GM19468 (cell line): ENCODE measurements around the gene MCC.
"Not testable (repeated sequence)": the region's sequence is repeated elsewhere in the genome, so short reads cannot be mapped to it uniquely, and the experiment has no call there.

ENCODE experiments used
- ATAC-seq: cut with Tn5 transposase; IDR thresholded peaks from one replicate; pipeline ENCODE4 v1.9.1; 2021; ENCODE audit warnings: mild to moderate bottlenecking, moderate library complexity, moderate number of reproducible peaks; ENCODE audit not compliant: unreplicated experiment; ENCODE audit errors: extremely low read depth

The MCC gene

DNA sequence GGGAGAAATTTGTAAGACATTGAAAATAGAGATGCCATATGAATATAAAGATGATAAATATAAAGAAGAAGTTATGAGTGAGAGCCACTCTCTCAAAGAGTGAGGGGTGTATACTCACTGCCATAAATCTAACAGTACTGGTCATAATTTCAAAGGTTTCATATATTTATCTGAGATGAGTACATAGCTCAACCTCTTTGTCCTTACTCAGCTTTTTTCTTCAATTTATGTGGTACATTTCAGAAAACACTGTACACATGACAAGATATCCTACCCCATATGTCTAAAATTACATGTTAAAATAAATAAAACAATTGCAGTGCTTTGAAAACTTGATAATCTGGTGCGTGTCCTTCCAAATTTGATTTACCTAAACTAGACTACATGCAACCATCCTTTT, 5.2 kb upstream of the MCC start:
- no peak for ATAC-seq

DNA sequence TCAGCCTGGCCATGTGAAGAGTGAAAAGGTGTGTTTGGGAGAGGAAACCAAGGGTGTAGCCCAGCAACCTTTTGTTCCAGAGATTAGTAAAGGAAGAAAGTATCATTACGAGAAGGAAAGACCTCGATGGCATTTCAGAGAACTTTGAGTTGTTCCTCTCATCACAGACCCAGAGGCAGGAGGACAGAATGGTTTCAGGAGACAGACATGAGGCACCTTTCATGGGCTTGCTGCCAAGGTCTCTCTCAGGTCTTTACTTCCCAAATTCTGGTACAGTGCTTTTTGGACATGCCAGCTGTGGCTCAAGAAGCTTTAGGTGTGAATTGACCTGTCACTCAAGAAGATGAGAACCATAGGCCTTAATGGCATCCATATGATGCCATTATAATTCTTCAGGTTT, 2.8 kb upstream of the MCC start:
- no peak for ATAC-seq

DNA sequence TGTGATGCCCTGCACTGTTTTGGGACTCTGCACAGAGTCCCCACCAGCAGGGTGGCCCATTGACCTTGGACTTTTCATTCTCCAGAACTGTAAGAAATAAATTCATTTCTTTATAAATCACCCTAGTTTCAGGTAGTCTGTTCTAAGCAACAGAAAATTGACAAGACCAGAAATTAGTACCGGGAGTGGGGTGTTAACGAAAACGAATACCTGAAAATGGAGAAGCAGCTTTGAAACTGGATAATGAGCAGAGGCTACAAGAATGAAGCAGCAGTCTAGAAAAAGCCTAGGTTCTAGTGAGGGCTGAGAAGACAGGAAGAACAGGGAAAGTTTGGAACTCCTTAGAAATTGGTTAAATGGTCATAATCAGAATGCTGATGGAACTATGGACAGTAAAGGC, 2.1 kb upstream of the MCC start:
- ATAC-seq = no peak

DNA sequence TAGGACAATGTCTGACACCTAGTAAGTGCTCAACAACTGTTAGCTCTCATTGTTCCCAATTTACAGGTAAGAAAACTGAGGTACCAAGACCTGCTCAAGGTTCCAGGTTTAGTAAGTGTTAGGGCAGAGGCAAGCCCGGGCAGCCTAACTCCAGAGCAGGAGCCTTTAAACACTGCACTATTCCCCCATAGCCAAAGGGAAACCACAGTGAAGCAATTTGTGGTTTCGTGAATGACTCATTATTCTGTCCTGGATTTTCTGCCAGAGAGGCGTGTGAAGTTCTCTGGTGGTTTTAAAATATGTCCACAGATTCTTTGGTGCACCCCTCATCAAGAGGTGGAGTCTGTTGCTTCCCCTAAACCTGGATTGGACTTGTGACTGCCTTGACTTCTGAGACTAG, 1.0 kb upstream of the MCC start:
- no peak for ATAC-seq

- ATAC-seq = no peak
Observed at GRCh38 chr5:113488645-113489184, 462 bp upstream of the MCC start.

GRCh38 chr5:113487416-113487780, 855 bp downstream of the MCC start:
- no peak for ATAC-seq

GRCh38 chr5:113480243-113480642, 8.0 kb downstream of the MCC start:
- no peak for ATAC-seq

GRCh38 chr5:113478691-113479090, 9.6 kb downstream of the MCC start:
- no peak for ATAC-seq

DNA sequence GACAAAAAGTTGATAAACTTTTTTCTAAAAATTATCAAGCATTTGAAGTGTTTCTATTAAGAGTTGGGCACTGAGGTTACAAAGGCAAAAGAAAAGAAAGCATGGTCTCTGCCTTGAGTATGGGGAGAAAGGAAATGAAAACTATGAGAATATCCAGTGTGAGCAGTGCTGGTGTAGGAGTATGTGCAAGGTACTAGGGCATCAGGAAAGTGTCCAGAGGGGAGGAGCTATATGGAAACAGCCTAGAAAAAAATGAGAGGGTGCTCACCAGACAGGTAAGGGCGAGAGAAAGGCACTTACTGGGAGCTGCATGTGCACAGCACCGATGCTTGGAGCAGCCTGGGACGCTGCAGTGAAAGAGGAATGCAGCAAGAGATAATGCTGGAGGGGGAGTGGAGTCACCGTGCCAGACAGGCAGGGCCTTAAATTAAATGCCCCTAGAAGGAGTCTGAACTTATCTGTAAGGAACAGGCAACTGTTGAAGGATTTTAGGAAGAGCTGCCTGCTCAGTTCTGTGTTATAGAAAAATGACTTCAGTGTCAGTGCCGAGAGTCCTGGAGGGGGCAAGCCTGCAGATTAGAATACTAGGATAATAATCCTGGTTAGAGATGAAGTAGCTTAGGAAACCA, 14.0 kb downstream of the MCC start:
- ATAC-seq = no peak

DNA sequence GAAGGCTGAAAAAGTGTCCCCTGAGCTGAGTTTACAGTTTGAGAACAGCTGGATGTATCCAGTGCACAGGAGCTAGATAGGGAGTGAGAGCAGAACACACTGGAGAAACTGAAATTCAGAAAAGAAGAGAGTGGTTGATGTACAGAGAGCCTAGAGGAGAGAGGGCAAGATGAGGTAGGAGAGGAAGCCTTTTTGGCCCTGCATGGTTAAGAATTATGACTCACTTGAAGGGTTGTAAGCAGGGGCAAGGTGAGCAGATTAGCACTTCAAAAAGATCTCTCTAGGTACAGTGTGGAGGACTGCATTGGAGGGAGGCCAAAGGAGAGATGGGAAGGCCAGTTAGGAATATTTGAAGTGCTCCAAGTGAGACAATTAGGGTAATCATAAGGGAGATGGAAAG, 25.2 kb downstream of the MCC start:
- no peak for ATAC-seq

DNA sequence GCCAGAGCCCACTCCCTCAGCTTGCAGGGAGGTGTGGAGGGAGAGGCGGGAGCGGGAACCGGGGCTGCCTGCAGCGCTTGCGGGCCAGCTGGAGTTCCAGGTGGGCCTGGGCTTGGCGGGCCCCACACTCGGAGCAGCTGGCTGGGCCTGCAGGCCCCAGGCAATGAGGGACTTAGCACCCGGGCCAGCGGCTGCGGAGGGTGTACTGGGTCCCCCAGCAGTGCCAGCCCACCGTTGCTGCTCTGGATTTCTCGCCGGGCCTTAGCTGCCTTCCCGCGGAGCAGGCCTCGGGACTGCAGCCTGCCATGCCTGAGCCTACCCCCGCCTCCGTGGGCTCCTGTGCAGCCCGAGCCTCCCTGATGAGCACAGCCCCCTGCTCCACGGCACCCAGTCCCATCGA, 31.1 kb downstream of the MCC start:
- ATAC-seq = not testable (repeated sequence)

DNA sequence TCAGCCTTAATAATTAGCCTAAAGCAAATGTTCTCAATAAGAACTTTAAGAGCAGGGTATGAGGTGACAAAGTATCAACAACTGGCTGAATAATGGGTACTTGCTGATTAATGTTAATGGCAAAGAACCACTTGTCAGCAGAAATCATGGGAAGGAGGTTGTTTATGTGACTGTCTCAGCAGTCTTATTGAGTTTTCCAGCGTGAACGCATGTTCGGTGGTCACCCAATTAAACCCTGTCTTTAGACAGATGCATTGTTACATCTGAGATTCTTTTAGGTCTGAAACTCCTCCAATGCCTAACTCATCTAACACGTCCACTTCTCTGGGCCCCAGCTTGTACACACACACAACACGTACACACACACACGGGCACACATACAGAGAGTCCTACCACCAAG, 35.3 kb downstream of the MCC start:
- ATAC-seq = no peak

- ATAC-seq = no peak
Observed at GRCh38 chr5:113451797-113452196, 36.5 kb downstream of the MCC start.

GRCh38 chr5:113450929-113451328, 37.3 kb downstream of the MCC start:
- ATAC-seq = no peak

DNA sequence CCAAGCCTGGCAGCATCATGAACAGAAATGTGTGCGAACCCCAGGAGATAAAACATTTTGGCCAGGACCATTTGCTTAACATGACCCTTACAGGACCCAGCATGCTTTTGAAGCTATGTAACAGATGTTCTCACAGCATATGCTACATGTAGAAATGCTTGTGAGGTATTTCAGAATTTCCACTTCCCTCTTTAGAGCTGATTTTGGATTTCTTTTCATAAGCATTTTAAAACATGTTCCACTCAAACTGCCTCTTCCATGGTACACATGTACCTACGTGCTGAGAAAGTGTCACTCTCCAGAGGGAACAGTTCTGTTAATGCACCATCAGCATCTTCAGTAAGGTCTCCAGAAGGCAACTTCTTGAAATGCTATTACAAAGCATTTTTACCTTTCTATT, 37.8 kb downstream of the MCC start:
- no peak for ATAC-seq

GRCh38 chr5:113448252-113448651, 40.0 kb downstream of the MCC start:
- ATAC-seq = no peak

- ATAC-seq = no peak
Observed at GRCh38 chr5:113447498-113448050, 40.7 kb downstream of the MCC start.

GRCh38 chr5:113446358-113446927, 41.8 kb downstream of the MCC start:
- ATAC-seq = no peak

DNA sequence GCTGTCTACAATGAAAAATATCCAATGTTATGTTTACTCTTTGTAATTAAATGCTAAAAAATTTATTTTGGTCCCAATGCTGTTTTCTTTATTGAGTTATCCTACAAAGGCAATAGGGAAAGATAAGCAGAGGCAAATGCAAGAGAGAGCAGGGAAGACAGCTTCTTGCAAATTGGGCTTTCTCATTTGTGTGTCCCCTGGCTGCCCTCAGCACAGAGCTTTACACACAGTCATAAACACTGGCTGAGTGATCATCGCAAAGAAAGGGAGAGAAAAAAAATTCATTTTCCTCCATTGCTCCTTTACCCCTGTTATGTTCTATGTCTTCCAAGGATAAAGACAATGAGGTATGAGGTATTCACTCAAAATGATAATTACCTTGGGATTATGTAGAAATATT, 51.1 kb downstream of the MCC start:
- ATAC-seq = no peak

DNA sequence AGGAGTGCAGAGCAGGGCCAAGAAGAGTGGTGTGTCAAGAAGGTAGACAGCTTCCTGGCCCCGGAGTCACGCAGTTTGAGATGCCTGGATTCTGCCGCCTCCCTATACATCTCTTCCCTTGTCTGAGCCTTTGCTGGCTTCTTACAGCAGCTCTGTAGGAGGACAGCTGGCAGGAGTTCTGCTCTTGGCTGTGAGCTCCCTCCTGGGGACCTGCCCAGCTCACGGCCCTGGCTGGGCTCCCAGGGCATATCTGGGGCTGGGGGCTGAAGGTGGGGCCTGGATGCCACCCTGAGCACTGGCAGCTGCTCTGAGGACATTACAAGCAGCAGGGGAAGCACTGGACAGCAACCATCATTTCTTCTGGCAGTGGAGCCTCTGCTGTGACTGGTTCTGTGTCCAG, 52.7 kb downstream of the MCC start:
- ATAC-seq = no peak

GRCh38 chr5:113434889-113435288, 53.4 kb downstream of the MCC start, which contains the start of gene TSSK1B:
TSSK1B (minus strand) TSS chr5:113434989; CDS start chr5:113434839, 150 bp downstream.
- ATAC-seq = no peak
